ENCODE results near the gene KCNQ4.

KCNQ4 gene

GRCh38 chr1:40789661-40790430, 6.3 kb downstream of the KCNQ4 start:
- no peak for DNase-seq (ENCODE audit: low read depth)
- TF ChIP-seq, protein P1, sequence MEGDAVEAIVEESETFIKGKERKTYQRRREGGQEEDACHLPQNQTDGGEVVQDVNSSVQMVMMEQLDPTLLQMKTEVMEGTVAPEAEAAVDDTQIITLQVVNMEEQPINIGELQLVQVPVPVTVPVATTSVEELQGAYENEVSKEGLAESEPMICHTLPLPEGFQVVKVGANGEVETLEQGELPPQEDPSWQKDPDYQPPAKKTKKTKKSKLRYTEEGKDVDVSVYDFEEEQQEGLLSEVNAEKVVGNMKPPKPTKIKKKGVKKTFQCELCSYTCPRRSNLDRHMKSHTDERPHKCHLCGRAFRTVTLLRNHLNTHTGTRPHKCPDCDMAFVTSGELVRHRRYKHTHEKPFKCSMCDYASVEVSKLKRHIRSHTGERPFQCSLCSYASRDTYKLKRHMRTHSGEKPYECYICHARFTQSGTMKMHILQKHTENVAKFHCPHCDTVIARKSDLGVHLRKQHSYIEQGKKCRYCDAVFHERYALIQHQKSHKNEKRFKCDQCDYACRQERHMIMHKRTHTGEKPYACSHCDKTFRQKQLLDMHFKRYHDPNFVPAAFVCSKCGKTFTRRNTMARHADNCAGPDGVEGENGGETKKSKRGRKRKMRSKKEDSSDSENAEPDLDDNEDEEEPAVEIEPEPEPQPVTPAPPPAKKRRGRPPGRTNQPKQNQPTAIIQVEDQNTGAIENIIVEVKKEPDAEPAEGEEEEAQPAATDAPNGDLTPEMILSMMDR (conservative IDR thresholded peaks at IDR 0.05; ENCODE audit: low read length), result no peak
- H3K4me3 ChIP-seq (ENCODE audit: low read length), result no peak overlapping the region

DNA sequence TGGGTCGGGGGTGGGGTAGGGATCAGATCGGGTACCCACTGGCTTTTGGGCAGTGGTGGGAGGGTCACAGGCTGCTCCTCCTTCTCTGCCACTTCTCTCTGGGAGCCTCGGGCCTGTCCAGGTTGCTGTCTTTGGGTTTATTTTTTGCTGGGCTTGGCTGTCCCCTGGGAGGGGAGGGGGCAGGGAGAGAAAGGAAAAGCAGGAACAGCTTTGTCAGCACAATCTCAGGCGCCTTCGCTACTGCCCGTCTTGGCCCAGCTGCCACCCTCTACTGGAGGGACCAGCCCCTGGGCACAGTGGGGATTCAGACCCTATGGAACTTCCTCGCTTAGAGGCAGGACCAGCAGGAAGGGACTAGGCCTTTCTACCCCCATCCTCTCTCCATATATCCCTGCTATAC, 8.4 kb downstream of the KCNQ4 start:
- DNase-seq (ENCODE audit: low read depth), result no peak

GRCh38 chr1:40793617-40794016, 10.0 kb downstream of the KCNQ4 start:
- H3K4me3 ChIP-seq (ENCODE audit: low read length), result no peak overlapping the region
- DNase-seq (ENCODE audit: low read depth), result no peak
- TF ChIP-seq, protein P1 (conservative IDR thresholded peaks at IDR 0.05; ENCODE audit: low read length), result no peak

More for the DNA sequence above, 8.4 kb downstream of the KCNQ4 start:
- TF ChIP-seq, protein P1 (conservative IDR thresholded peaks at IDR 0.05; ENCODE audit: low read length), result no peak
- no peak overlapping the region for H3K4me3 ChIP-seq (ENCODE audit: low read length)

GRCh38 chr1:40794048-40794447, 10.5 kb downstream of the KCNQ4 start:
- no peak overlapping the region for H3K4me3 ChIP-seq (ENCODE audit: low read length)
- TF ChIP-seq, protein P1 (conservative IDR thresholded peaks at IDR 0.05; ENCODE audit: low read length), result no peak
- no peak for DNase-seq (ENCODE audit: low read depth)

DNA sequence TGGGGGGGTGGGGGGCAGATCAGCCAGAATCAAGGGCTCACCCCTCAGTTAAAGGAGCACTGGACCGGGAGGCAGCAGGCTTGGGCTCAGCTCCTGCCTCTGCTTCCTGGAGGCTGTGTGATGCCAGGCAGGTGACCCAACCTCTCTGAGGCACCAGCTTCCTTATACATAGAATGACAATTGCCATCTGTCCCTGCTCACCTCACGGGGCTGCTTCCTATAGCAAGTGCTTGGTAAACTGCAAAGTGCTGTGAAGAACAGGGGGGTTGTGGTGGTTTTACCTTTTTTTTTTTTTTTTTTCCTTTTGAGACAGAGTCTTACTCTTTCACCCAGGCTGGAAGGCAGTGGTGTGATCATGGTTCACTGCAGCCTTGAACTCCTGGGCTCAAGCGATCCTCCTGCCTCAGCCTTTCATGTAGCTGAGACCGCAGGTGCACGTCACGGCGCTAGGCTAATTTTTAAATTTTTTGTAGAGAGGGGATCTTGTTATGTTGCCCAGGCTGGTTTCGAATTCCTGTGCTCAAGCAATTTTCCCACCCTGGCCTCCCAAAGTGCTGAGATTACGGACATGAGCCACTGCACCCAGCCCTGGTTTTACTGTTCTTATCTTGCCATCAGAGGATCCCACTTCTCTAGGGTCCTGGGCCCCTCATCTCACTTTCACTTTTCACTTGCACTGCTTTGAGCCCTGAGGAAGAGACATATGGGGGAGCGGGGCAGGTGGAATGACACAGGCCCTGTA, 11.6 kb downstream of the KCNQ4 start:
- no peak overlapping the region for H3K4me3 ChIP-seq (ENCODE audit: low read length)
- no peak for DNase-seq (ENCODE audit: low read depth)
- TF ChIP-seq, protein P1 (conservative IDR thresholded peaks at IDR 0.05; ENCODE audit: low read length), result no peak

GRCh38 chr1:40795811-40796586, 12.4 kb downstream of the KCNQ4 start:
- TF ChIP-seq, protein P1 (conservative IDR thresholded peaks at IDR 0.05; ENCODE audit: low read length), result no peak
- no peak overlapping the region for H3K4me3 ChIP-seq (ENCODE audit: low read length)

More at GRCh38 chr1:40795811-40796586, 12.4 kb downstream of the KCNQ4 start:
- no peak for DNase-seq (ENCODE audit: low read depth)
